Neural cell (in vitro differentiated cells): ENCODE data around the gene HAND1. TPM values are rescaled to one million over a fixed set of nuclear protein-coding genes. Genes with fewer than 3 reads are reported as not detected.

ENCODE experiments used
- H2AFZ ChIP-seq: fragments of 200-600, 300-800 bp; sonication (generic), shearing (Covaris generic); 2 replicates; pipeline ENCODE4 v1.6.0; 2014; ENCODE audit warnings: low read depth, mild to moderate bottlenecking, antibody characterized with exemption, low read length, moderate library complexity
- H3F3A ChIP-seq: fragments of 200-600 bp; shearing (Covaris generic); 2 replicates; pipeline ENCODE4 v1.6.1; 2016; ENCODE audit warnings: mild to moderate bottlenecking, moderate library complexity, mixed read lengths, antibody characterized with exemption, low read length; ENCODE audit not compliant: insufficient read depth, poor library complexity, severe bottlenecking
- H3K27ac ChIP-seq: fragments of 200-600, 300-800 bp; sonication (generic), shearing (Covaris generic); 2 replicates; pipeline ENCODE4 v1.5.1; 2014; ENCODE audit warnings: mild to moderate bottlenecking, low read length, moderate library complexity
- H3K27me3 ChIP-seq: fragments of 300-800, 200-600 bp; sonication (generic), shearing (Covaris generic); 2 replicates; pipeline ENCODE4 v1.6.0; 2014; ENCODE audit warnings: mild to moderate bottlenecking, low read depth, low read length, moderate library complexity; ENCODE audit not compliant: insufficient read depth
- H3K36me3 ChIP-seq: fragments of 300-800, 200-600 bp; sonication (generic), shearing (Covaris generic); 2 replicates; pipeline ENCODE4 v1.5.1; 2014; ENCODE audit warnings: mild to moderate bottlenecking, antibody characterized with exemption, low read length, moderate library complexity; ENCODE audit not compliant: insufficient read depth
- H3K4me2 ChIP-seq: fragments of 300-800, 200-600 bp; sonication (generic), shearing (Covaris generic); 2 replicates; pipeline ENCODE4 v1.6.0; 2014; ENCODE audit warnings: mild to moderate bottlenecking, low read length
- H3K4me3 ChIP-seq: fragments of 300-800, 200-600 bp; sonication (generic), shearing (Covaris generic); 2 replicates; pipeline ENCODE4 v1.5.1; 2014; ENCODE audit warnings: mild to moderate bottlenecking, low read length, moderate library complexity
- H3K79me2 ChIP-seq: fragments of 200-600 bp; shearing (Covaris generic); replicated peaks from 2 replicates; pipeline ENCODE4 v1.6.0; 2014; ENCODE audit warnings: mild to moderate bottlenecking, low read length, moderate library complexity; ENCODE audit not compliant: insufficient read depth
- H3K9ac ChIP-seq: fragments of 300-800, 200-600 bp; sonication (generic), shearing (Covaris generic); 2 replicates; pipeline ENCODE4 v1.6.1; 2016; ENCODE audit warnings: mild to moderate bottlenecking, low read length, mixed read lengths
- H3K9me2 ChIP-seq: fragments of 200-600 bp; shearing (Covaris generic); 2 replicates; pipeline ENCODE4 v1.6.1; 2016; ENCODE audit warnings: mild to moderate bottlenecking, low read length, mixed read lengths; ENCODE audit not compliant: insufficient read depth
- H3K9me3 ChIP-seq: fragments of 200-600, 300-800 bp; sonication (generic), shearing (Covaris generic); 2 replicates; pipeline ENCODE4 v1.6.1; 2016; ENCODE audit warnings: mild to moderate bottlenecking, mixed run types, low read length, moderate library complexity, mixed read lengths
- H4K20me1 ChIP-seq: fragments of 200-600 bp; shearing (Covaris generic); 2 replicates; pipeline ENCODE4 v1.6.1; 2016; ENCODE audit warnings: mild to moderate bottlenecking, mixed run types; ENCODE audit not compliant: insufficient read depth
- CTCF ChIP-seq: fragments of 450-650 bp; IDR thresholded peaks from 2 replicates; pipeline ENCODE4 v1.5.1; 2014; ENCODE audit warnings: antibody characterized with exemption, mild to moderate bottlenecking, moderate library complexity; ENCODE audit not compliant: poor library complexity, severe bottlenecking
- EP300 ChIP-seq: fragments of 450-650 bp; conservative IDR thresholded peaks from 2 replicates; pipeline ENCODE4 v1.6.1; 2014; ENCODE audit warnings: antibody characterized with exemption, mild to moderate bottlenecking, moderate library complexity; ENCODE audit not compliant: poor library complexity, severe bottlenecking
- EZH2 ChIP-seq: fragments of 200-600, 300-800 bp; shearing (Covaris generic), sonication (generic); IDR thresholded peaks from 2 replicates; pipeline ENCODE4 v1.6.1; 2014; ENCODE audit warnings: antibody characterized with exemption, low read length, borderline replicate concordance, mild to moderate bottlenecking; ENCODE audit not compliant: insufficient read depth, poor library complexity, severe bottlenecking
- MXI1 ChIP-seq: fragments of 450-650 bp; conservative IDR thresholded peaks from 2 replicates; pipeline ENCODE4 v1.6.1; 2014; ENCODE audit warnings: antibody characterized with exemption, mild to moderate bottlenecking; ENCODE audit not compliant: poor library complexity, severe bottlenecking
- POLR2AphosphoS5 ChIP-seq: IDR thresholded peaks from 2 replicates; pipeline ENCODE4 v1.6.1; 2012
- RAD21 ChIP-seq: fragments of 450-650 bp; conservative IDR thresholded peaks from 2 replicates; pipeline ENCODE4 v1.6.1; 2014; ENCODE audit warnings: antibody characterized with exemption, mild to moderate bottlenecking, moderate library complexity
- REST ChIP-seq: IDR thresholded peaks from 2 replicates; pipeline ENCODE4 v1.6.1; 2012; ENCODE audit warnings: borderline replicate concordance
- SMC3 ChIP-seq: fragments of 450-650 bp; conservative IDR thresholded peaks from 2 replicates; pipeline ENCODE4 v1.6.1; 2014; ENCODE audit warnings: antibody characterized with exemption, mild to moderate bottlenecking, moderate library complexity; ENCODE audit not compliant: poor library complexity
- TAF1 ChIP-seq: IDR thresholded peaks from 2 replicates; pipeline ENCODE4 v1.6.1; 2012; ENCODE audit warnings: low read depth
- polyA plus RNA-seq: library from polyadenylated mRNA; depleted of rRNA; stranded (reverse); fragments of >200 nt; gene quantifications from 2 replicates; pipeline ENCODE4 v1.2.3, GENCODE V29; 2014

HAND1 gene
- polyA plus RNA-seq, 1 donor from 2014 or later: not detected

- TF ChIP-seq POLR2AphosphoS5: no peak
- TF ChIP-seq EZH2: no peak
- no peak for TF ChIP-seq CTCF
- no peak for TF ChIP-seq MXI1
- no peak for TF ChIP-seq SMC3
- TF ChIP-seq REST: no peak
- TF ChIP-seq EP300: no peak
- no peak for TF ChIP-seq RAD21
- TF ChIP-seq TAF1: no peak
- no peak overlapping the region for H3K27ac ChIP-seq
- no peaks in the 10 kb centered on the region for H3K27me3 ChIP-seq
- peaks cover 2% of the 10 kb centered on the region for H3K9me3 ChIP-seq
- no peak overlapping the region for H3K4me3 ChIP-seq
- H3F3A ChIP-seq: no peaks in the 10 kb centered on the region
- H3K4me2 ChIP-seq: no peak overlapping the region
- H3K9me2 ChIP-seq: no peaks in the 10 kb centered on the region
- H3K9ac ChIP-seq: no peak overlapping the region
- H3K36me3 ChIP-seq: no peaks in the 10 kb centered on the region
- no peaks in the 10 kb centered on the region for H4K20me1 ChIP-seq
- no peaks in the 10 kb centered on the region for H3K79me2 ChIP-seq
- no peak overlapping the region for H2AFZ ChIP-seq
Observed at GRCh38 chr5:154435226-154435625, 42.8 kb downstream of the HAND1 start.

GRCh38 chr5:154430961-154431630 lies 46.9 kb downstream of the HAND1 start:
- H3K9ac ChIP-seq: no peak overlapping the region
- no peaks in the 10 kb centered on the region for H4K20me1 ChIP-seq
- no peak overlapping the region for H3K4me3 ChIP-seq
- no peaks in the 10 kb centered on the region for H3K36me3 ChIP-seq
- no peaks in the 10 kb centered on the region for H3F3A ChIP-seq
- no peaks in the 10 kb centered on the region for H3K79me2 ChIP-seq
- H3K27me3 ChIP-seq: no peaks in the 10 kb centered on the region
- H3K9me3 ChIP-seq: peaks cover 2% of the 10 kb centered on the region
- TF ChIP-seq EZH2: no peak
- no peak for TF ChIP-seq RAD21
- no peak for TF ChIP-seq EP300
- no peak for TF ChIP-seq CTCF
- TF ChIP-seq MXI1: no peak
- TF ChIP-seq SMC3: no peak
- no peak for TF ChIP-seq TAF1
- no peak for TF ChIP-seq REST
- no peak for TF ChIP-seq POLR2AphosphoS5
- H3K9me2 ChIP-seq: no peaks in the 10 kb centered on the region
- H3K4me2 ChIP-seq: no peak overlapping the region
- H2AFZ ChIP-seq: no peak overlapping the region
- H3K27ac ChIP-seq: no peak overlapping the region
